Epithelial cell of esophagus (primary cell): ENCODE data around the gene YJEFN3.
A peak's percentile ranks its signal among the peaks of the same experiment; 100 is the strongest.

ENCODE experiments used
- DNase-seq: peaks from one replicate; pipeline ENCODE4 v3.0.0; 2010; ENCODE audit warnings: low read depth
- H3K4me3 ChIP-seq: 2 replicates; pipeline ENCODE4 v1.5.1; 2011; ENCODE audit warnings: mild to moderate bottlenecking, low read length, control low read depth
- TF ChIP-seq, protein P1 (sequence below): IDR thresholded peaks from 2 replicates; pipeline ENCODE4 v1.5.1; 2011; ENCODE audit warnings: low read depth, mild to moderate bottlenecking, low read length, control low read depth, inconsistent platforms; ENCODE audit not compliant: insufficient read depth; ENCODE audit errors: missing control alignments

The YJEFN3 gene

GRCh38 chr19:19528721-19529490 lies at the start of gene YJEFN3:
Gene YJEFN3, plus strand, starts transcription at chr19:19528911. Its CDS starts 22 bp downstream, at chr19:19528933.
- DNase-seq, result no peak
- no peak within 1 kb of the TSS for H3K4me3 ChIP-seq
- TF ChIP-seq, protein P1, sequence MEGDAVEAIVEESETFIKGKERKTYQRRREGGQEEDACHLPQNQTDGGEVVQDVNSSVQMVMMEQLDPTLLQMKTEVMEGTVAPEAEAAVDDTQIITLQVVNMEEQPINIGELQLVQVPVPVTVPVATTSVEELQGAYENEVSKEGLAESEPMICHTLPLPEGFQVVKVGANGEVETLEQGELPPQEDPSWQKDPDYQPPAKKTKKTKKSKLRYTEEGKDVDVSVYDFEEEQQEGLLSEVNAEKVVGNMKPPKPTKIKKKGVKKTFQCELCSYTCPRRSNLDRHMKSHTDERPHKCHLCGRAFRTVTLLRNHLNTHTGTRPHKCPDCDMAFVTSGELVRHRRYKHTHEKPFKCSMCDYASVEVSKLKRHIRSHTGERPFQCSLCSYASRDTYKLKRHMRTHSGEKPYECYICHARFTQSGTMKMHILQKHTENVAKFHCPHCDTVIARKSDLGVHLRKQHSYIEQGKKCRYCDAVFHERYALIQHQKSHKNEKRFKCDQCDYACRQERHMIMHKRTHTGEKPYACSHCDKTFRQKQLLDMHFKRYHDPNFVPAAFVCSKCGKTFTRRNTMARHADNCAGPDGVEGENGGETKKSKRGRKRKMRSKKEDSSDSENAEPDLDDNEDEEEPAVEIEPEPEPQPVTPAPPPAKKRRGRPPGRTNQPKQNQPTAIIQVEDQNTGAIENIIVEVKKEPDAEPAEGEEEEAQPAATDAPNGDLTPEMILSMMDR, result no peak

- H3K4me3 ChIP-seq, result no peak overlapping the region
- no peak for DNase-seq
- TF ChIP-seq, protein P1, result no peak
These were observed 48.0 kb upstream of the YJEFN3 start for GRCh38 chr19:19480688-19481087.

- TF ChIP-seq, protein P1, result no peak
These were observed 45.7 kb upstream of the YJEFN3 start for GRCh38 chr19:19482809-19483596.

DNA sequence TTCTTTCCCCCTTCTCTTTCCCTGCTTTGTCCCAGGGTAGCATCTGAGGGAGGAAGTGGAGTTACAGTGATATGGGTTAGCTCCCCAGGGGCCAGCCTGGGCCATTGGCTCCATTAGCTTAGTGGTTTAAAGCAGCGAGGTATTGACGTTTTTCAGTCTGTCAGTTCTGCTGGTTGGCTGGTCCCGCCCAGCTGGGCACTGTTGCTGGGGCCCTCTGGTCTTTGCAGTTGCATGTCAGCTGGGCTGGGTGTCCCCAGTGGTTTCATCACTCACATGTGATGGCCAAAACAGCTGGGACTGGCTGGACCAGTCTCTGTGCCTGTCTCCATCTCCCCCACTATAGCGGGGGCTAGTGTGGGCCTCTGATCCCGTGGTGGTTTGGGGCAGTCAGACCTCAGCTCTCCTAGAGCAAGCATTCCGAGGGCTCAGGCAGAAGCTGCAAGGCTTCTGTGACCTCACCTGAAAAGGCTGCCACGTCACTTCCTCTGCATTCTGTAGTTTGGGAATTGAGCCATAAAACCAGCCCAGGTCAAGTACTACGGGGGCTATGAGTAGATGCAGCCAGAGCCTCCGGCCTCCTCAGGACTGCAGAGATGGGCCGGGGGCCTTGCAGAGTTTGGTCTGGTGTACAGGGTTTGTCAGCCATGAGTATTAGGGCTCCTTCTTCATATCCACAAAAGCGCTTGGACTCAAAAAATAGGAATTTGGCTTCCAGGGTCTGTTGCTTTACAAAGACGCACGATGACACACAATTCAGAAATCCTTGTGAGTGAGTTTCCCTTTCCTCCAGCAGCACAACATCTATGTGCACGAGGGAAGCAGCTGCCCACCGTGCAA lies 43.3 kb upstream of the YJEFN3 start:
- no peak overlapping the region for H3K4me3 ChIP-seq
- TF ChIP-seq, protein P1, result no peak
- DNase-seq, result peak; percentile 41

More at GRCh38 chr19:19482809-19483596, 45.7 kb upstream of the YJEFN3 start:
- DNase-seq, result no peak
- no peak overlapping the region for H3K4me3 ChIP-seq

- TF ChIP-seq, protein P1, result no peak
- H3K4me3 ChIP-seq, result no peak overlapping the region
- DNase-seq, result no peak
These were observed 42.8 kb upstream of the YJEFN3 start for GRCh38 chr19:19485998-19486290.

GRCh38 chr19:19486343-19487076 lies 42.2 kb upstream of the YJEFN3 start:
- DNase-seq, result no peak
- H3K4me3 ChIP-seq, result no peak overlapping the region
- TF ChIP-seq, protein P1, result no peak
